LNCaP clone FGC (cell line): Measurements from ENCODE around the gene GIT2.

Experiments used
- DNase-seq: peaks from one replicate; pipeline ENCODE4 v3.0.0-alpha.2; 2011; ENCODE audit warnings: low read depth
- H3K4me3 ChIP-seq: 2 replicates; pipeline ENCODE4 v1.5.1; 2011; ENCODE audit warnings: mild to moderate bottlenecking, low read depth, low read length, control low read depth
- TF ChIP-seq, protein P1 (sequence below): IDR thresholded peaks from 2 replicates; pipeline ENCODE4 v1.5.1; 2012; ENCODE audit warnings: mild to moderate bottlenecking; ENCODE audit not compliant: control insufficient read depth, insufficient read depth; ENCODE audit errors: extremely low read depth

GIT2 gene, protein sequence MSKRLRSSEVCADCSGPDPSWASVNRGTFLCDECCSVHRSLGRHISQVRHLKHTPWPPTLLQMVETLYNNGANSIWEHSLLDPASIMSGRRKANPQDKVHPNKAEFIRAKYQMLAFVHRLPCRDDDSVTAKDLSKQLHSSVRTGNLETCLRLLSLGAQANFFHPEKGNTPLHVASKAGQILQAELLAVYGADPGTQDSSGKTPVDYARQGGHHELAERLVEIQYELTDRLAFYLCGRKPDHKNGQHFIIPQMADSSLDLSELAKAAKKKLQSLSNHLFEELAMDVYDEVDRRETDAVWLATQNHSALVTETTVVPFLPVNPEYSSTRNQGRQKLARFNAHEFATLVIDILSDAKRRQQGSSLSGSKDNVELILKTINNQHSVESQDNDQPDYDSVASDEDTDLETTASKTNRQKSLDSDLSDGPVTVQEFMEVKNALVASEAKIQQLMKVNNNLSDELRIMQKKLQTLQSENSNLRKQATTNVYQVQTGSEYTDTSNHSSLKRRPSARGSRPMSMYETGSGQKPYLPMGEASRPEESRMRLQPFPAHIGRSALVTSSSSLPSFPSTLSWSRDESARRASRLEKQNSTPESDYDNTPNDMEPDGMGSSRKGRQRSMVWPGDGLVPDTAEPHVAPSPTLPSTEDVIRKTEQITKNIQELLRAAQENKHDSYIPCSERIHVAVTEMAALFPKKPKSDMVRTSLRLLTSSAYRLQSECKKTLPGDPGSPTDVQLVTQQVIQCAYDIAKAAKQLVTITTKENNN

DNA sequence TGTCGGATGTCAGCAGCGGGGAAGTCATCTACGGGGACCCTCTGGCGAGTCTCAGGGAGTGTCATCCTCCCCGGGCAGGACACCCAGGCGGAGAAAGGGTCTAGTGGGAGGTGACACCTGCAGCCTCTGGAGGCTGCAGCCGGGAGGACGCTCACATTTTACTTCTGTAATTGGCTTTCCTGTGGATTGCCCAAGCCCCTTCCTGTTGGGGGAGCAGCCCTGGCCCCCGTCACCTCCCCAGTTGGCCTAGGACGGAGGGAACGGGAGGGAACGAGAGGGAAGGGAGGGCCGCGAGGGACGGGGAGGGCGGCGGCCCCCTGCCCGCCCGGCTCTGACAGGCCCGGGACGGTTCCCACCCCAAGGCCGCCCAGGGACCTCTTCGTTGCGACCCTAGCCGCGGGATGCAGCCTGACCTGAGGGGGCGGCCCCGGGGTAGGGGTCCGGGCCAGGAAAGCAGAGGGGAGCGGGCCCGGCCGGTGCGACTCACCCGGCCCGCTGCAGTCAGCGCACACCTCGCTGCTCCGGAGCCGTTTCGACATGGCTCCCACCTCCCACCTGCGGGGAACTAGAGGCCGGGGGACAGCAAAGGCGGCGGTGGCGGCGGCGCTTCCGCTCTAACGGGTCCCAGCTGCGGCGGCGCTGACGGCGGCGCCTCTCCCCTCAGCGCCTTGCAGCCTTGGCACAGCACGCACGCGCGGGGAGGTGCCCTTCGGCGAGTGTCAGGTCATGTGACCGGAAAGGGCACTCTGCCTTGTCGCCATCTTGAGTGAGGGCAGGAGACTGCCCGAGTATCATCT, at the start of gene GIT2:
Gene GIT2, minus strand, starts transcription at position 683 of the 797 bp plus-strand sequence. Its CDS starts 144 bp downstream, at position 539.
- DNase-seq = peak; percentile 71
- peak within 1 kb of the TSS; percentile 70 for H3K4me3 ChIP-seq
- TF ChIP-seq, protein P1, sequence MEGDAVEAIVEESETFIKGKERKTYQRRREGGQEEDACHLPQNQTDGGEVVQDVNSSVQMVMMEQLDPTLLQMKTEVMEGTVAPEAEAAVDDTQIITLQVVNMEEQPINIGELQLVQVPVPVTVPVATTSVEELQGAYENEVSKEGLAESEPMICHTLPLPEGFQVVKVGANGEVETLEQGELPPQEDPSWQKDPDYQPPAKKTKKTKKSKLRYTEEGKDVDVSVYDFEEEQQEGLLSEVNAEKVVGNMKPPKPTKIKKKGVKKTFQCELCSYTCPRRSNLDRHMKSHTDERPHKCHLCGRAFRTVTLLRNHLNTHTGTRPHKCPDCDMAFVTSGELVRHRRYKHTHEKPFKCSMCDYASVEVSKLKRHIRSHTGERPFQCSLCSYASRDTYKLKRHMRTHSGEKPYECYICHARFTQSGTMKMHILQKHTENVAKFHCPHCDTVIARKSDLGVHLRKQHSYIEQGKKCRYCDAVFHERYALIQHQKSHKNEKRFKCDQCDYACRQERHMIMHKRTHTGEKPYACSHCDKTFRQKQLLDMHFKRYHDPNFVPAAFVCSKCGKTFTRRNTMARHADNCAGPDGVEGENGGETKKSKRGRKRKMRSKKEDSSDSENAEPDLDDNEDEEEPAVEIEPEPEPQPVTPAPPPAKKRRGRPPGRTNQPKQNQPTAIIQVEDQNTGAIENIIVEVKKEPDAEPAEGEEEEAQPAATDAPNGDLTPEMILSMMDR = no peak

DNA sequence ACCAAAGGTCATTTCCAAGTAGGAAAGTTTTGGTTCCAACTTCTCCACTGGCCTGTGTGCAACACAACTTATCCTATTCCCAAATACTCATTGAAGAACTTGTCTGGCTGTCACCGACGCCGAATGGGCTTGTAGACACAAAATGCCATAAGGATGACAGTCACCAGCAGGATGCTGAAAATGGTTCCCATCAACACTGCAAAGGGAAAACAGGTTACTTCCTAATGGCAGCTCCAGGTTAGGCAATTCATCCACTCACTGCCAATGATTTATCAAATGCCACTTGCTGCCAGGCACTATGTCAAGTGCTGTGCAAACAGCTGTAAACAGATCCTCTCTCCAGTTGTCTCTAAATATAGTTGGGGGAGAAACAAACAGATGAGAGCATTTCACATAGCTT, 46.1 kb upstream of the GIT2 start:
- no peak overlapping the region for H3K4me3 ChIP-seq
- DNase-seq = peak; percentile 80
- TF ChIP-seq, protein P1 = no peak

DNA sequence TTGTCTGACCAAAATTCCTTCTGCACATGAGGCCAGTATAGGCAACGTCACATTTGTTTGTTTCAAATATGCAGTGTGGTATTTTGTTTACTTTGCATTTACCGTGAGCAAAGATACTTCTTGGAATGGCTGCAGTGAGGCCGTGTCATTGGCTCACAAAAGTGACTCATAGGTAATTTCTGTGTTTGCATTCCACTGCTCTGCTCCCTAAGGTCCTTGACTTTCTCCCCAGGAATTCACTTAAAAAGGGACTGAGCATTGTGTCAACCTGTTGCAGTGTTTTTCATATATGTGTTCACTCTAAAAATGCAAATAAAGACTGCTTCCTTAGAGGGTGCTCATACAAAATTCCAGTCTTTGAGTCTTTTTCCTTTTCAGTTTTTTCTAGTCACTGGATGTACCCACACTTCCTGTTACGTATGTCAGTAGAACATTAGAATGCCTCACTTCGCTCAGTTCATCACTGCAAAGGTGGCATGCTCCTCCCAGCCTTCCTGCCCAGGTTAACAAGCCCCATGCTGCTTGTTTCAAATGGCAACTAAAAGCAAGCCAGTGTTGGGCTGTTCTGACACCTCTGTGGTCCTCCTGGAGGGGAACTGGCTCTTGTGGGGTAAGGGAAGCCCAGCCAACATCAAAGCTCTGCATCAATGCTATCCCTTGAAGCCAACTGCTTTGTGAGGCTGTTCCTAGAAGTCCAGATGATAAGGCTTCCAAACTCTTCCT, 43.1 kb upstream of the GIT2 start:
- peak; percentile 86 for DNase-seq
- TF ChIP-seq, protein P1 = no peak
- no peak overlapping the region for H3K4me3 ChIP-seq

DNA sequence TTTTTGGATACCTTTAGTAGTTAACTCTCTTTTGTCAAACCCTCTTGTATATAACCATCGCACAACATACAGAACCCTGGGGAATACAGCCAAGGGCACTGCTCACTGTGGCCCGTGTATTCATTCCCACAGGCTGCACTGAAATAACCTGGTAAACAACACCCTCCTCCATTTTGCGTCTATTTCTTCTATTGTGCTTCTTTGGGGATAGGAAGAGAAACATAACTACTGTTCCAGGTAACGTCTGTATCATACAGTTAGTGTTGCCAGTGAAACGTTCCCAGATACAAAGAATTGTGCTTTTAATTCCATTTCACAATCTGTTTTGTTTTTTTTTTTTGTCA, 42.5 kb upstream of the GIT2 start:
- TF ChIP-seq, protein P1 = no peak

DNA sequence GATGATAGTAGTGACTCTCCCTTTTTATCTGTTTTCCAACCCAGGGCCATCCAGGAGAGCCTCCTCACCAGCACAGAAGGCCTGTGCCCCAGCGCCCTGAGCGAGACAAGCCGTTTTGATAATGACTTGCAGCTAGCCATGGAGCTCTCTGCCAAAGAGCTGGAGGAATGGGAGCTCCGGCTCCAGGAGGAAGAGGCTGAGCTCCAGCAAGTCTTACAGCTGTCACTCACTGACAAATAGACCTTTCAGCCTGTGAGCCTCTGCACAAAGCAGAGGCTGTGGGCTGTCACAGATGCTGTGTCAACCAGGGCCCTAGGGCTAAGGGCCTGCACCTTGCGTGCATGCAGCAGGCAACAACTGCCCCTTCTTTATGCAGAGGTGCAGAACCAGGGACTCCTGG, 41.1 kb upstream of the GIT2 start:
- H3K4me3 ChIP-seq = no peak overlapping the region
- TF ChIP-seq, protein P1 = no peak
- no peak for DNase-seq

More for the DNA sequence above, 42.5 kb upstream of the GIT2 start:
- H3K4me3 ChIP-seq = no peak overlapping the region
- DNase-seq = no peak

DNA sequence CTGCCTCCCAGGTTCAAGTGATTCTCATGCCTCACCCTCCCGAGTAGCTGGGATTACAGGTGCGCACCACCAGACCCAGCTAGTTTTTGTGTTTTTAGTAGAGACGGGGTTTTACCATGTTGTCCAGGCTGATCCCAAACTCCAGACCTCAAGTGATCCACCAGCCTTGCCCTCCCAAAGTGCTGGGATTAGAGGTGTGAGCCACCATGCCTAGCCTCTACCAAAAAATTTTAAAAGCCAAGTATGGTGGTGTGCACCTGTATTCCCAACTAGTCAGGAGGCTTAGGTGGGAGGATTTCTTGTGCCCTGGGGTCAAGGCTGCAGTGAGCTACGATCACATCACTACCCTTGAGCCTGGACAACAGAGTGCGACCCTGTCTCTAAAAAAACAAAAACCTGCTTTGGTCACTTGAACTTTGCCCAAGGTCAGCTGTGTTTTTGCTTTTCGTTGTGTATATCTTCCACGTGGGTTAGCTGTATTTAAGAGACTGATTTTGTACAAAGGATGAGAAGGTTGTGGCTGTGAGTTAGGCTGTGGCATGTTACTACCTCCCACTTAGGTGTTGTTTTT, 39.5 kb upstream of the GIT2 start:
- H3K4me3 ChIP-seq = no peak overlapping the region
- TF ChIP-seq, protein P1 = no peak
- no peak for DNase-seq
